ENCODE data around the gene F2.

F2 gene

DNA sequence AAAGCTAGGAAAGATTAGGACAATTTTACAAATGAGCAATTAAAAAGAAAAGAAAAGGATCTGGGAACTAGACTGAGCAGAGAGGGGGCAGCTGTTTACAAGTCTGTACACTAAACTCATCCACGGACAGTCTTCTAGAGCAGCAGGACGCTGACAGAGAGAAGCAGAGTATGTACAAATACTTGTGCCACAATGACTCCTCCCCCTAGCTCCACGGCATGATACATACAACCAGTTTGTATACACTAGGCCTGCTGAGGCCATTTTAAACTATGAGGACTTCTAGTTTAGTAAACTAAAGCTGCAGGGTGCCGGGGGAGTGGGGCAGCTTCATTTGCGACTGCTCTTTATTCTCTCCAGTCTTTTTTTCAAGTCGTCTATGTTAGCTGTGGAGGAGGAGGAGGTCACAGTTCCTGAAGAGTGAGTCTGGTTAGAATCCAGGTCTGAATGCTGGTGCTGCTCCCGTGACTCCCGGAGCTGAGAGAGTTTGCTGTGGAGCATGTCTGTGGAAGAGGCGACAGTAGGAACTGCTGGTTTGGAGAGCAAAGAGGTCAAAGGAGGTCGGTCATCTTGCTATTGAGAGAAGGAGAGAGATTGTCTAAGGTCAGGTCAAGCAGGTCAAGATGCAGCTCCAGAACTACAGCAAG is 24.8 kb downstream of the F2 start:
- DNase-seq (ENCODE audit: insufficient read length, low spot score), result no peak
- FAIRE-seq, result no peak
- TF ChIP-seq, protein P1, sequence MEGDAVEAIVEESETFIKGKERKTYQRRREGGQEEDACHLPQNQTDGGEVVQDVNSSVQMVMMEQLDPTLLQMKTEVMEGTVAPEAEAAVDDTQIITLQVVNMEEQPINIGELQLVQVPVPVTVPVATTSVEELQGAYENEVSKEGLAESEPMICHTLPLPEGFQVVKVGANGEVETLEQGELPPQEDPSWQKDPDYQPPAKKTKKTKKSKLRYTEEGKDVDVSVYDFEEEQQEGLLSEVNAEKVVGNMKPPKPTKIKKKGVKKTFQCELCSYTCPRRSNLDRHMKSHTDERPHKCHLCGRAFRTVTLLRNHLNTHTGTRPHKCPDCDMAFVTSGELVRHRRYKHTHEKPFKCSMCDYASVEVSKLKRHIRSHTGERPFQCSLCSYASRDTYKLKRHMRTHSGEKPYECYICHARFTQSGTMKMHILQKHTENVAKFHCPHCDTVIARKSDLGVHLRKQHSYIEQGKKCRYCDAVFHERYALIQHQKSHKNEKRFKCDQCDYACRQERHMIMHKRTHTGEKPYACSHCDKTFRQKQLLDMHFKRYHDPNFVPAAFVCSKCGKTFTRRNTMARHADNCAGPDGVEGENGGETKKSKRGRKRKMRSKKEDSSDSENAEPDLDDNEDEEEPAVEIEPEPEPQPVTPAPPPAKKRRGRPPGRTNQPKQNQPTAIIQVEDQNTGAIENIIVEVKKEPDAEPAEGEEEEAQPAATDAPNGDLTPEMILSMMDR (IDR thresholded peaks at IDR 0.05; ENCODE audit: insufficient read depth, missing control alignments), result no peak

DNA sequence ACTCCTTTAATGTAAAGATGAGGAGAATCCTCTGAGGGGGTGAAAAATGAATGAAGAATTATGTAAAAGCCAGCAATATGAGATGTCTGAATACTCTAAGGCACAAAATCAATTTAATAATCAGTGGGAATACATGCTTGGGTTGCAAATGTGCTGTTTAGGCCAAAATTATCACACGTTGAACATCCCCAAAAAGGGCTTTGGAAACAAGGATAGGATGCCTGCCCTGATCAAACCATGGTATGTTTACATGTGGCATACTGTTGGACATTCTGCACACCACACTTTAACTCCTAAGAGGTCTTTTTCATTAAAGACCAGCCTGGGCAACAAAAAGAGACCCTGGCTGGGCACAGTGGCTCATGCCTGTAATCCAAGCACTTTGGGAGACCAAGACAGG is 26.3 kb downstream of the F2 start:
- DNase-seq (ENCODE audit: insufficient read length, low spot score) (no peak), FAIRE-seq (no peak)
- TF ChIP-seq, protein P1 (IDR thresholded peaks at IDR 0.05; ENCODE audit: insufficient read depth, missing control alignments), result no peak

DNA sequence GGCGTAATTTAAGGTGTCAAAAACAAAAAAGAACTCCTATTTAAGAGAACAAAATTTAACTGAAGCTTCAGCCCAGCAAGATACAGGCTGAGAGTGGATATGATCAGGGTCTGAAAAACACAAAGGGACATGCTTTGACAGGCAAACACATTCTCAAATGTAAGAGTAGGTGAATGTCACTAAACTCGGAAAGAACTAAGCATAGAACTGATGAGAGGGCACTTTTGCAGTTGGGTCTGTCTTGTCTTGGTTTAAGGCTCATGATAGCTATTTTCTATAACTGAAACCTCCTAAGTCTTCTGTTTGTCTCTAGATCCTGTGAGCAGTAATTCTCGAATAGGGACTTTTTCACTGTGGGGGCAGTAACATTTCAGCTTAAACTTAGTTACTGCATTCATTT is 27.0 kb downstream of the F2 start:
- DNase-seq (ENCODE audit: insufficient read length, low spot score) (no peak), FAIRE-seq (no peak)
- TF ChIP-seq, protein P1 (IDR thresholded peaks at IDR 0.05; ENCODE audit: insufficient read depth, missing control alignments), result no peak

DNA sequence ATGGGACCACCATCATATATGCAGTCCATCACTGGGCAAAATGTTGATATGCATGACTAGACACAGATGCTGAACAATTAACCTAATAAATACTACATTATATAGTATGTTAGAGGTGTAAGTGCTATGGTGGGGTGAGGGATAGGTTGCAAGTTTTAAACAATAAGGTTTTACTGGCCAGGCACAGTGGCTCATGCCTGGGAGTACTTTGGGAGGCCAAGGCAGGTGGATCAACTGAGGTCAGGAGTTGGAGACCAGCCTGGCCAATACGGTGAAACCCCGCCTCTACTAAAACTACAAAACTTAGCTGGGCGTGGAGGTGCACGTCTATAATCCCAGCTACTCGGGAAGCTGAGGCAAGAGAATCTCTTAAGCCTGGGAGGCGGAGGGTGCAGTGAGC is 28.1 kb downstream of the F2 start:
- no peak for DNase-seq (ENCODE audit: insufficient read length, low spot score)
- TF ChIP-seq, protein P1 (IDR thresholded peaks at IDR 0.05; ENCODE audit: insufficient read depth, missing control alignments), result no peak
- FAIRE-seq, result no peak

DNA sequence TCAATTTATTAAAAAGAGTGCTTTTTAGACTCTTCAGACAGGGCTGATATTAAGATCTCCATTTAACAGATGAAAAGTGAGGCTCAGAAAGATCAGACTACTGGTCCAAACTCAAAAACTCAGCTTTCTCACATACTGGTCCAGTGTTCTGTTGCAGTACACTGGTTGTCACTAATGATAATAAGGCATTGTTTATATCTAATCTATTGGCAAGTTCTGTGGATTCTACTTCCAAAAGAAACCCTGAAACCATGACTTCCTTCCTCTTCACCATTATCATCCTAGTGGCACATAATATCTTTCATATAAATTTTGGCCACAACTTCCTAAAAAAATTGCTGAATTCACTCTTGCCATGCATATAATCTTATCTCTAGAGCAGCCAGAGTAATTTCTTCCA is 36.9 kb downstream of the F2 start:
- TF ChIP-seq, protein P1 (IDR thresholded peaks at IDR 0.05; ENCODE audit: insufficient read depth, missing control alignments), result no peak
- no peak for FAIRE-seq
- DNase-seq (ENCODE audit: insufficient read length, low spot score), result no peak

DNA sequence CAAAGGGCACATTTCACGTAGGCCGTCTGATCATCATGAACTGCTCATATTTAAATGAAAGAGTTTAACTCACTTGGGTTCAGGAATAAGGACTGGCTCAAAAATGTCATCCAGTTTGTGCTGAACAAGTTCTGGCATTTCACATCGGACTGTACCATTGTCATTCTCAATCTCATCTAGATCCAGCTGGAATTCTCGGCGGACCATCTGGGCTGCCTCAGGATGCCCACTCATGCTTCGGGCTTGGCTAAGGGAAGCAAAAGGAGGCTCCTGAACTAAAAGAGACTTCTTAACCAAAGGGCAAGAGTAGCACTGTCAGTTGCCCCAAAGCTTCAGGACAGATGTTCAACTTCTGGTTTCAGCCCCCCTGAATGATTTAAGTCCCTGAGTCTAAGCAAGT is 40.2 kb downstream of the F2 start:
- DNase-seq (ENCODE audit: insufficient read length, low spot score), result no peak
- no peak for FAIRE-seq
- TF ChIP-seq, protein P1 (IDR thresholded peaks at IDR 0.05; ENCODE audit: insufficient read depth, missing control alignments), result no peak

DNA sequence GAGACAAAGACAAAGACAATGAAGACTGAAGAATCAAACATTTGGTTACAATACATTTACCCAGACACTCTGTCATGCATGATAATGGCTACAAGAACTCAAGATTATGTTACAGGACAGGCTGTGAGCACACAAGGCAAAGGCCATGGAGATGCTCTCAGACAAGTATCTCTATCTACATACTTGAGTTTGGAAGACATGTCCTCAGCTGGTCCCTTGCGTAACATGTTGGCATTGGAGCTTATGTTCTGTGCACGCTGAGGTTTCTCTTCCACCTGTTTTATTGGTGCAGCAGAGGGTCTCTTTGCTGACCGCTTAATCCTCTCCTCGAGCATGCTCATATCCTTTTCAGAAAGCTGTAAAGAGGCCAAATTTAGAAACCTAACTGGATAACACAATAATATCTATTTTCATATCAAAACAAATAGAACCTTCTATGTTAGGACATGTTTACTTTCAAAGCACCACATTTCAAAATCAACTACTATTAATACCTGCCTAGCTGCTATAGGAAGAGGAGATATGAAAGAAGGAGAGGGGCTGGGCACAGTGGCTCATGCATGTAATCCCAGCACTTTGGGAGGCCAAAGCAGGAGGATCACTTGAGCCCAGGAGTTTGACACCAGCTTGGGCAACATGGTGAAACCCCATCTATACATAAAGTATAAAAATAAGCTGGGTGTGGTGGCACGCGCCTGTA is 41.6 kb downstream of the F2 start:
- TF ChIP-seq, protein P1 (IDR thresholded peaks at IDR 0.05; ENCODE audit: insufficient read depth, missing control alignments), result no peak
- no peak for FAIRE-seq
- no peak for DNase-seq (ENCODE audit: insufficient read length, low spot score)

All from D721Med (cell line).